Activated T-helper 9 cell treated with anti-CD3 and anti-CD28 coated beads, Interleukin-2, amount 50 U/mL, for 16 hours (primary cell): Measurements from ENCODE around the gene ATP7B.

ENCODE experiments used
- DNase-seq: peaks from one replicate; pipeline ENCODE4 v3.0.0-alpha.2; 2020; ENCODE audit warnings: low read depth

The ATP7B gene

GRCh38 chr13:51978796-51979556 lies 32.3 kb downstream of the ATP7B start:
- DNase-seq = no peak

GRCh38 chr13:51977625-51978024 lies 33.6 kb downstream of the ATP7B start:
- DNase-seq = no peak

- no peak for DNase-seq
Observed at GRCh38 chr13:51976890-51977289, 34.4 kb downstream of the ATP7B start.

DNA sequence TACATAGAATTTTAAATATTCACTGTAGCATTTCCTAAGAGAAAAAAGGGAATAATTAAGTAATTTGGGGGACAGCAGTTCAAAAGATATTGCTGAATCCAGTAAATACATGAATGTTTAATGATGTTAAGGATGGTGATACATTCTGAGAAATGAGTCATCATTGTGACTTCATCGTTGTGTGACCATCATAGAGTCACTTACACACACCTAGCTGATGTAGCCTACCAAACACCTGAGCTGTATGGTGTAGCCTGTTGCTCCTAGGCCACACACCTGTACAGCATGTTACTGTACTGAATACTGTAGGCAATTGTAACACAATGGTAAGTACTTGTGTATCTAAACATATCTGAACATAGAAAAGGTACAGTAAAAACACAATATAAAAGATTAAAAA lies 34.8 kb downstream of the ATP7B start:
- no peak for DNase-seq

- no peak for DNase-seq
Observed at GRCh38 chr13:51974482-51974881, 36.8 kb downstream of the ATP7B start.

DNA sequence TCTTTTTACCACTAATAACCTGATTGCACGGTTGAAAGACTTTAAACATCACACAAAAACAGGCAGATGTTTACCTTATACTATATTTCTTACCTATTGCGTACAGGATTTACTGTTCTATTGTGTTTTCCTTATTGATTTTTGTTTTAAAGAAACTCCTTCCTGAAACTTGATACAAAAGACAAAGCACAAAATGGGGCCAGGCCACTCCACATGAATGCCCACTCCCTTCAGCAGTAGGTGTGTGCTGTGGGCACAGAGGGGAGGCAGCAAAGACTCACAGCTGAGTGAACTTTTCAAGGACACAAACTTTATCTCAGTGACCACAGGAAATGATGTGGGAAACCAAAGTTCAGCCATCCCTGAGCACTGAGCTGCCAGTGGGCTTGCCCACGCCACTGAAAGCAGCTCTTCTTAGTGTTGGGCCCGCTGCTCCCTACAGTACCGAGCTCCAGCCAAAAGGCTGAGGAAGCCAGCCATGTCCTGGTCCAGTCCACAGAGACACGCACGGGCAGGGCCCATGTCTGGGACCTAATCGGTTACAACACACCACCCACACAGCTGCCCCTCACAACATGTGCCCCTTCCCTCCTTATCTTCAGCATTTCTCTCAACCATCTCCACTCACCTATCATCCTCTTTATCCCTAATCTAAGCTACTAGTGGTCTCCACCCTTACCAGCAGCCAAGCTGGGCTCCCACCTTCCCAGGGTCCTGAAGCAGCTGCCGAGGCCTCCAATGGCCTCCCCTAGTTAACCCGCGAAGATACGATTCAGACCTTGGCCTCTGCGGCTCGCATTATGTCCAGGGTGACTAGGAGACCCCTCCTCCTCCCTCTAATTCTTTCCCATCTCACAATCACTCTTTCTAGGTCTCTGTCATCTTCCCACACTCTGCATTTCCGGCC lies 39.5 kb downstream of the ATP7B start:
- no peak for DNase-seq

GRCh38 chr13:51970349-51970748 lies 40.9 kb downstream of the ATP7B start:
- DNase-seq = no peak

DNA sequence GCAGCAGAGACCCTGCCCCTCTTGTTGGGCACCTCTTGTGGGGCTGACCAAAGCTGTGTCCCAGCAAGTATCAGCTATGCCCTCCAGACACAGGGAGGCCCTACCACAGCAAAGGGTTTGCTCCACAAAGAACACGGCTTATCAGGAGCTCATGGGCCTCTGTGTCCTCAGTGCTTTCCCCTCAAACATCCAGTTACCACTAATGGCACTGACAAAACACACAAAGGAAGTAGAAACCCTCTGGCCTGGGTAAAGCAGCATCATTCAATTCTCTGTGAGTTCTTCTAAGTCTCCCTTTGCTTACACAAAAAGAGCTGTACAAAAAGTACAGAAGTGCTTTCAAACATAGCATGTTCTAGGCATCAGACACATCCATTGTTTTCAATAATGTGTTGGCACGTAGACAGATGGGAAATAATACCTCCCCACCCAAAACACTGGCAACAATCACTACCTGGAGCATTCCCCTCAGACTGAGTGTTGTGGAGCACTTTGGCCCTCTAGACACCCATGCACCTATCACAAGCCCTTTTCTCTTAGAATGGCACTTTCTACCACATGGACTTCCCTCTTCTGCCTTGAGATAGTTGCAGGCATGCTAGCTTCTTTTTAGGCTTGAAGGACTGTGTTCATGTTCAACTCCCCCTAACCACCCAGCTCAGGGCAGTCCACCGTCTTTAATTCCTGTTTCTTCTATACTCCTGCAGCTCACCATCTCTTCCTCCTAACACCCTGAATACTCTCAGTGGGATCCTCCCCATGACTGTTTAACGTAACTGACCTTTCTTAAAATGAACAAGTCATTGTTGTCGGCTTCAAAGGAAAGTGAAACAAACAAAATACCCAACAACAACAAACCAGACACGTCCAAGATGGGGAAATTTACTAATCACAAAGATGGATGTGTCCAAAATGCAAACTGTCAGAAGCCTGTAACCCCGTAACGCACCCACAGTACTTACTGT lies 43.5 kb downstream of the ATP7B start:
- no peak for DNase-seq

DNA sequence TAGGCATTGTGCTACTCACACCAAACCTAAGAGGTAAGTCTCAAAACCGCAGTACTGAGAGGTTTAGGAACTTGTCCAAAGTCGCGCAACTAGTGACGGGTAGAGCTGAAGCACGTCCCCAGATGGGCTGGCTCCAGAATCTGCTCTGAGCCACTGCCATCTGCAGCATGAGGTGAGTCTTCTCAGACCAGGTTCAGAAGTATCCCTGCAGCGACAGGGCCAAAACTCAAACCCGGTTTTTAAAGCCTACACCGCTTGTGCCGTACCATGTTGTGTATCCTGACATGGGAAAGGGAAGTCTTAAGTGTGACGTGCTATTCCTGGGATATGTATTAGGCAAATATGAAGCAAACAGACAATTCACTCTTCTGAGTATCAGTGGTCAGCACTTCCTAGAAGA lies 45.1 kb downstream of the ATP7B start:
- no peak for DNase-seq

- DNase-seq = no peak
Observed at GRCh38 chr13:51961493-51962403, 49.5 kb downstream of the ATP7B start.

DNA sequence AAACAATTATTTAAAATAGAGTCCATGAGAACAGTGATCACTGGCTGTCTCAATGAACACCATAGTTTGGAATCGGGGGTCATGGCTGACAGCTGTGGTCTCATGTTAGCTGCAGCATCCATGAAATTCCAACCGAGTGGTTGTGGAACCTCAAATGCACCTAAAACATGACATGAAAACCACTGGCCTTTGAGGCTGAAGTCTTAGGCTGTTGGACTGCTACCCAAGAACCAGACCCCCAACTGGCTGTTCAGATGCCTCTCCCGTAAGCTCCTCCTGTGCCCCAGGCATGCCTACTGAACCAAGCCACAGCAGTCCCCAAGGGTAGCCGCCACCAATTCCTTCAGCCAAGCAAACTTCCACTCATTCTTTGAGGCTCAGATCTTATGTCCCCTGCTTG lies 50.5 kb downstream of the ATP7B start:
- no peak for DNase-seq

DNA sequence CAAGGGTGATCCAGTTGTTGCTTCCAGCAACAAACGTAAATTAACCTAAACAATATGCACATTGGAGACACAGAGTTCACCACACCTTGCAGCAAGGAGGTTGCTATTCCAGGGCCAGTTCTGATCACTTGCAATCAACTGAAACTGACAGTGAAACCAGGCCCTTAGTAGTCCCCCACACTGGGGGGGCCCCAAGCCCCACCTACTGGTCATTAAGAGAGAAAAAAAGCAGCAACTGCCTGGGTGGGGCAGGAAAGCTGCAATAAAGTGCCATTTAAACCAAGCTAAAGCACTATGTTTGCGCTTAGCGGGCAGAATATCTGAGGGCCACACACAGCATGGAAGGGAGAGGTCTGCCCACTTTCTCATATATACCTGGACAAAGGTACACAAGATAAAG lies 51.5 kb downstream of the ATP7B start:
- DNase-seq = no peak

DNA sequence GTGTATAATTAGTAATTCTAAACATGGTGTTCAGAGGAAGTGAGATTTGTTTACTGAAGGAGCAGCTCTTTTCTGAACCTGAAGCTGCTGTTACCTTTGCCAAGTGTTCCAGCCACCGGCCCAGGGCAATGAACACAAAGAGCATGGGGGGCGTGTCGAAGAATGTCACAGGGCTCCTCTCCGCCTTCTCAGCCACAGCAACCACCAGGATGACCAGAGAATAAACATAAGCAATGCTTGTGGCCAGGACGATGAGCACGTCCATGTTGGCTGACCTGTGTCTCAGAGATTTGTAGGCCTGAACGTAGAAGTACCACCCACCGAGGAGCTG lies 53.1 kb downstream of the ATP7B start:
- no peak for DNase-seq

GRCh38 chr13:51957377-51958216 lies 53.7 kb downstream of the ATP7B start:
- no peak for DNase-seq

DNA sequence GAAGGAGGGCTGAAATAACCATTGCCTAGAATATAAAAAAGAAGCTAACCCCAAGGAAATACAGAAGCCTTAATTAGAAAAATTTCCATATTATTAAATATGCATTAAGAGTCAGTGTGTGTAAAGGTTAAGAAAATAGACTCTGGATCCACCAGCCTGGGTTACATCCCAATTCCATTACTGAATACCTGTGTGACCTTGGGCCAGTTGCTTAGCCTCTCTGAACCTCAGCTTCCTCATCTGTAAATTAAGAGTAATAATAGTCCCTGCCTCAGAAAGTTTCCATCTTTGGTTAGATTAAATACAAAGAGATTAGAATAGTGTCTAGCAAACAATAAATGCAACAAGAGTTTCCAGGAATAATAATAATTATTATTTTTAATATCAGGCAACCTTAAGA lies 54.5 kb downstream of the ATP7B start:
- DNase-seq = no peak

GRCh38 chr13:51955816-51956603 lies 55.2 kb downstream of the ATP7B start:
- DNase-seq = no peak

DNA sequence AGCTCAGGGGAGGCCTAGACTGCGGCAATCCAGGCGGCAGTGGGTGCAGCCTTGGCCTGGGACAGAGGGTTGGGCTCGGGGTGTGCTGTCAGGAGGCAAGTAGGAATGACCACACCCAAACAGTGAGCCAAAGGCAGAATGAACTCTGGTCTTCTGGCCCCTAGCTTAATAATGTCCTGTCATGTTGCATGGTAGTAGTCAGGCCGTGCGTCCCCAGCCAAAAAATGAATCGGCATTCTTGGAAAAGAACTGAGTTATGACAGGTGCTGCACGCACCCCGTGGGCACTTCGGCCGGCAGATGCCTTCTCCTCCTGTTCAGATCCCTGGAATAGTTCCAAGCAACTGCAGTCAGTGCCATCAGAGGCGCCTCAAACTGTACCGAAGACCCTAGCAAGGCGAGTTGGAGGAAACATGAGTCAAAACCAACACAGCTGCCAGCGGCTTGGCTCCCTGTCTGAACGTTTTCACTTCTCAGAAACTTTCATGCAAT lies 55.9 kb downstream of the ATP7B start:
- DNase-seq = no peak

GRCh38 chr13:51953347-51954195 lies 57.7 kb downstream of the ATP7B start:
- no peak for DNase-seq
